GM12892 (cell line): Measurements from ENCODE around the gene WNT3. TPM values are rescaled to one million over a fixed set of nuclear protein-coding genes. Genes with fewer than 3 reads are reported as not detected.

Source experiments
- DNase-seq: peaks from one replicate; pipeline ENCODE4 v3.0.0; 2011; ENCODE audit not compliant: insufficient read length
- FAIRE-seq: peaks from 2 replicates; lab custom pipeline; 2011; peaks lifted over from hg19 to GRCh38; lab: Jason Lieb, UNC
- POLR2A ChIP-seq: IDR thresholded peaks from 2 replicates; pipeline ENCODE4 v1.6.1; 2011; ENCODE audit warnings: low read depth, low read length, control low read depth
- POLR2AphosphoS5 ChIP-seq: IDR thresholded peaks from 2 replicates; pipeline ENCODE4 v1.6.1; 2011; ENCODE audit warnings: low read depth, low read length, control low read depth
- TAF1 ChIP-seq: IDR thresholded peaks from 2 replicates; pipeline ENCODE4 v1.6.1; 2011; ENCODE audit warnings: low read depth, mild to moderate bottlenecking, control low read depth, low read length, borderline replicate concordance
- polyA plus RNA-seq: library from polyadenylated mRNA; unstranded; fragments of >200 nt; gene quantifications from one replicate; pipeline ENCODE4 v1.2.1, GENCODE V29; 2012; ENCODE audit warnings: missing spikeins, inconsistent platforms; ENCODE audit not compliant: missing spikeins

The WNT3 gene
- not detected for polyA plus RNA-seq

- TF ChIP-seq POLR2A, result no peak
- TF ChIP-seq POLR2AphosphoS5, result no peak
- no peak for TF ChIP-seq TAF1
- DNase-seq (peak; percentile 65), FAIRE-seq (no peak)
These were observed at the start of gene WNT3 for GRCh38 chr17:46818316-46818928. TSS of gene WNT3 (minus strand) at chr17:46818692. CDS start at chr17:46818597, 95 bp downstream.

- FAIRE-seq (no peak), DNase-seq (no peak)
- TF ChIP-seq POLR2A (no peak), TAF1 (no peak), POLR2AphosphoS5 (no peak)
These were observed 48.3 kb upstream of the WNT3 start for GRCh38 chr17:46866747-46867146.

- TF ChIP-seq TAF1, result no peak
- no peak for TF ChIP-seq POLR2AphosphoS5
- no peak for TF ChIP-seq POLR2A
- no peak for DNase-seq
- FAIRE-seq, result no peak
These were observed 47.8 kb upstream of the WNT3 start for GRCh38 chr17:46866325-46866724.

- TF ChIP-seq TAF1 (no peak), POLR2A (no peak), POLR2AphosphoS5 (no peak)
- FAIRE-seq (no peak), DNase-seq (no peak)
These were observed 46.6 kb upstream of the WNT3 start for GRCh38 chr17:46865100-46865499.

- FAIRE-seq (no peak), DNase-seq (no peak)
- TF ChIP-seq TAF1 (no peak), POLR2AphosphoS5 (no peak), POLR2A (no peak)
These were observed 45.1 kb upstream of the WNT3 start for GRCh38 chr17:46863383-46864121.

- no peak for DNase-seq
- no peak for FAIRE-seq
- TF ChIP-seq TAF1, result no peak
- no peak for TF ChIP-seq POLR2AphosphoS5
- no peak for TF ChIP-seq POLR2A
These were observed 44.5 kb upstream of the WNT3 start for GRCh38 chr17:46862949-46863348.

GRCh38 chr17:46859996-46860395, 41.5 kb upstream of the WNT3 start:
- DNase-seq, result no peak
- TF ChIP-seq TAF1 (no peak), POLR2A (no peak), POLR2AphosphoS5 (no peak)
- FAIRE-seq, result no peak

- TF ChIP-seq POLR2AphosphoS5 (no peak), TAF1 (no peak), POLR2A (no peak)
- FAIRE-seq (no peak), DNase-seq (no peak)
These were observed 39.1 kb upstream of the WNT3 start for GRCh38 chr17:46857600-46857999.

GRCh38 chr17:46854948-46855347, 36.5 kb upstream of the WNT3 start:
- TF ChIP-seq TAF1 (no peak), POLR2A (no peak), POLR2AphosphoS5 (no peak)
- FAIRE-seq, result no peak
- no peak for DNase-seq

- FAIRE-seq (no peak), DNase-seq (no peak)
- no peak for TF ChIP-seq POLR2AphosphoS5
- no peak for TF ChIP-seq POLR2A
- TF ChIP-seq TAF1, result no peak
These were observed 36.0 kb upstream of the WNT3 start for GRCh38 chr17:46854515-46854914.

GRCh38 chr17:46853896-46854444, 35.5 kb upstream of the WNT3 start:
- TF ChIP-seq POLR2A (no peak), POLR2AphosphoS5 (no peak), TAF1 (no peak)
- FAIRE-seq (no peak), DNase-seq (no peak)

GRCh38 chr17:46851029-46851741, 32.7 kb upstream of the WNT3 start, which contains the start of gene WNT9B:
TSS of gene WNT9B (plus strand) at chr17:46851583. CDS start at chr17:46851639, 56 bp downstream.
- TF ChIP-seq TAF1 (no peak), POLR2AphosphoS5 (no peak), POLR2A (no peak)
- DNase-seq, result no peak
- no peak for FAIRE-seq
